Prostate gland (tissue), 2 donors: ENCODE data around the gene TASOR.

ENCODE experiments used
- CTCF ChIP-seq, 4 experiments: fragments of 200-600 bp in 2 of 4; fragments of 450-650 bp in 2 of 4; sonication (generic) in 2 of 4; IDR thresholded peaks; 1 replicate in 3 of 4; 2 replicates in 1 of 4; pipeline ENCODE4 v1.5.1; 2016 to 2019; ENCODE audit warnings: antibody characterized with exemption in 4 of 4, mild to moderate bottlenecking in 2 of 4, moderate library complexity in 2 of 4
- POLR2A ChIP-seq: fragments of 450-650 bp; IDR thresholded peaks from one replicate; pipeline ENCODE4 v1.6.1; 2016; ENCODE audit warnings: antibody characterized with exemption, mild to moderate bottlenecking

- TF ChIP-seq POLR2A (no peak), CTCF (IDR thresholded peaks at IDR 0.05) (no peak)
Measured at GRCh38 chr3:56711344-56711743, 28.3 kb upstream of the TASOR start.
